Smooth muscle cell of the umbilical artery (primary cell): ENCODE results near the gene NRARP. TPM values are rescaled to one million over a fixed set of nuclear protein-coding genes. Genes with fewer than 3 reads are reported as not detected.

ENCODE experiments used
- total RNA-seq: library from RNA; depleted of rRNA; stranded (reverse); fragments of >200 nt; gene quantifications from 2 replicates; pipeline ENCODE4 v1.2.3, GENCODE V29; 2014

The NRARP gene, protein sequence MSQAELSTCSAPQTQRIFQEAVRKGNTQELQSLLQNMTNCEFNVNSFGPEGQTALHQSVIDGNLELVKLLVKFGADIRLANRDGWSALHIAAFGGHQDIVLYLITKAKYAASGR
- 0.18 and 0.30 TPM in 2 replicates for total RNA-seq

DNA sequence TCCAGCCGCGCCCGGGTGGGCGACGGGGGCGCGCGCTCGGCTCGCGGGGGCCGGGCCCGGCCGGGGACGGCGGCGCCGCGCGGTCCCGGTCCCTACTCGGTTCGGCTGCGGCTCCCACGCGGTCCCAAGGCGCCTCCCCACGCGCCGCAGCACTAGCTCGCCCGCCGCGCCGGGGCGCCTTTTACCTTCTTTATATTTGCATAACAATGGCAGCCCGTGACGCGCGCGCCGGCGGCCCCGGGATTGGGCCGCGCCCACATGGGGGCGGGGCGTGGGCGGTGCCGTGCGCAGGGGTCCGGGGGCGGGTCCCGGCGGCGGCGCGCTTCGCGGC is at the start of gene NRARP:
Gene NRARP (minus strand): TSS at position 154 of the 331 bp plus-strand sequence. CDS start 343 bp downstream, outside the sequence.

DNA sequence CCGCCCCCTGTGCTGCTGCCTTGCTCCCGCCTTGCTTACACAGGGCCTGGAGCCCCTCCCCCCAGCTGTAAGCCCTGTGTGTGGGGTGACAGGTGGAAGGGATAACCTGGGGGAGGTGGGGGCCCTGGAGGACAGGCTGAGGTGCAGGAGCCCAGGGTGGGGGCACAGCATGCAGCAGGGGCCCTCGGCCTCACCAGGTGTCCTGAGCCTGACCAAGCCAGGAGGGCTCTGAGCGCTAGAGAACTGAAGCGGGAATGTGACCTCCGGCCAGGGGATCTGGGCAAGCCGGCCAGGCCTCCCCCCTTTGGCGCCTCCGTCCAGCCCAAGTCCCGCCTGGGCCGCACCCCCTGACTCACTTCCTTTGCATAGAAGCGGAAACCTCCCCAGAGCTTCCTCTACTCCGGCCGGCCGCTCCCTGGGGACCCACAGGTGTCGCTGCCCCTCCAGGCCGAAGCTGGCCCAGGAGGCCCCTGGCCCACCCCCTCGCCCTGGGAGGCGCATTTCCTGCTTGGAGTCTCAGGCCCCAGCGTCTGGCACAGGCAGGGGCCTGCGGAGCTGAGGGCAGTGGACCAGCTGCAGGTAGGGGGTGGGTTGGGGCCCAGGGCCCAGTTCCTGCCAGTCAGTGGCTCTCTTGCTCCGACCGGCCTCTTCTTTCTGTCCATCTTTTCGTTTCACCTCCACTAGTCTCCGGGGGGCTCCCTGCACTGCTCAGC is 24.6 kb downstream of the NRARP start, which contains the start of gene TOR4A:
Gene TOR4A (plus strand): TSS at position 398 of the 713 bp plus-strand sequence. CDS start 964 bp downstream, outside the sequence.

DNA sequence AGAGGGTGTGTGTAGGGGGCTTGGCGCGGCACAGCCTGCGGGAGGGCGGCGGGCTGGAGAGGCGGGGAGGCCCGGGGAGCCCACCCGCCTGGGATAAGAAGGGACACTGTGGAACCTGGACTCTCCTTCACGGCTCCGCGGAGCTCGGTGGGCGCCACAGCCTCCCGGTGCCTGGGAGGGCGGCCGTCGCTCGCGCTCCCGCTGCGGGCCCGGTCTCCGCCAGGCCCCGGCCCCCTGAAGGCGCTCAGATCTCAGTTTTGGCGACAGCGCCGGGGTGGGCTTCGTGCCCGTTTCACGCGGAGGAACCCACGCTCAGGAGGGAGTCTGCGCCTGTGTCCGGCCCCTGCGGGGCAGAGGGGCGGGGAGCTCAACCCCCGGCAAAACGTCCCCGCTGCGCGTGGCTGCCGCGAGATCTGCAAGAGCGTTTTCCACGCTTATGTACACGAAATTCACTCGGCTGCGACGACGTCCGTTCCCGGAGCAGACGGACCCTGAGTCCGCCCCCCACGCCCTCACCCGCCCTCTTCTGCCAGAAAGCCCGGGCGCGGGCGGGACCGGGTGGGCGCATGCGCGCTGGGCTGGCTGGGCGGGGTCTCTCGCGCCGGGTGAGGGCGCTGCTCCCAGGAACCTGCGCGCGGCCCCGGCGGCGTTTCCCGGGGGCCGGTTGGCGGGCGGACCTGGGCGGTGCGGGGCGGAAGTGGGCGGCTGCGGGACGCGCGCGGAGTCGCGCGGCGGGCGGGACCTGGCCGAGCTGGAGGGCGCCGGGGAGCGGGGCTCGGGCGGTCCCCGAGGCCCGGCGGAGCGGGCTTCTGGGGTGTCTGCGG is 47.2 kb downstream of the NRARP start, which contains the start of gene NELFB:
Gene NELFB (plus strand): TSS at position 704 of the 824 bp plus-strand sequence.

DNA sequence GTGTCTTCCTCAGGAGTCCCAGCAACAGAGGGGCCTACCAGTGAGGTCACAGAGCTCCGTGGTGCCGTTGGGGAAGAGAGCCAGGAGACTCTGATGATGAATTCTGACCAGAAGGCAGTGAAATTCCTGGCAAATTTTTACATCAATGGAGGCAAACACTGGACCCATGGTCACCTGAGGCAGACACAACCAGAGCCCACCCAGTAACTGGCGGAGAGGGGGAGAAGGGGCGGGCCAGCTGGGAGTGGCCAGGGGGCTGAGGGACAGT is 50.9 kb downstream of the NRARP start, which contains the start of gene STPG3:
Gene STPG3 (plus strand): TSS at position 93 of the 268 bp plus-strand sequence. CDS start 1 bp downstream, at position 94.

Other genes starting within 250 kb of the NRARP start
- gene ENTPD2, start 248.2 kb downstream of the NRARP start, total RNA-seq, result not detected in 2 replicates
- 0.89 and 5.7 TPM in 2 replicates for gene SAPCD2, start 231.7 kb downstream of the NRARP start, total RNA-seq
- 18.7 and 21.5 TPM in 2 replicates for gene UAP1L1, start 224.8 kb downstream of the NRARP start, total RNA-seq
- gene MAN1B1, start 215.3 kb downstream of the NRARP start, total RNA-seq, result 176 and 185 TPM in 2 replicates
- gene DPP7, start 187.5 kb downstream of the NRARP start, total RNA-seq, result 69.1 and 79.6 TPM in 2 replicates
- 0.09 TPM in 1 of 2 replicates, not detected in the other for gene GRIN1, start 163.1 kb downstream of the NRARP start, total RNA-seq
- not detected in 2 replicates for gene LRRC26, start 132.2 kb downstream of the NRARP start, total RNA-seq
- not detected in 2 replicates for gene TMEM210, start 130.2 kb downstream of the NRARP start, total RNA-seq
- 25.5 and 28.8 TPM in 2 replicates for gene ANAPC2, start 113.7 kb downstream of the NRARP start, total RNA-seq
- 51.0 and 65.9 TPM in 2 replicates for gene SSNA1, start 113.6 kb downstream of the NRARP start, total RNA-seq
- 6.2 and 8.9 TPM in 2 replicates for gene TPRN, start 101.5 kb downstream of the NRARP start, total RNA-seq
- gene TMEM203, start 96.6 kb downstream of the NRARP start, total RNA-seq, result 32.1 and 32.8 TPM in 2 replicates
- gene NDOR1, start 96.6 kb downstream of the NRARP start, total RNA-seq, result 2.7 and 5.4 TPM in 2 replicates
- 0.30 and 0.83 TPM in 2 replicates for gene RNF208, start 80.0 kb downstream of the NRARP start, total RNA-seq
- 0.30 and 0.46 TPM in 2 replicates for gene CYSRT1, start 77.1 kb downstream of the NRARP start, total RNA-seq
- not detected in 2 replicates for gene RNF224, start 74.8 kb downstream of the NRARP start, total RNA-seq
- gene SLC34A3, start 71.4 kb downstream of the NRARP start, total RNA-seq, result under 0.01 TPM in 1 of 2 replicates, not detected in the other
- 60.9 and 219 TPM in 2 replicates for gene TUBB4B, start 61.0 kb downstream of the NRARP start, total RNA-seq
- gene STPG3, start 51.0 kb downstream of the NRARP start, total RNA-seq, result not detected in 2 replicates
- 36.5 and 54.9 TPM in 2 replicates for gene NELFB, start 46.9 kb downstream of the NRARP start, total RNA-seq
- gene TOR4A, start 24.5 kb downstream of the NRARP start, total RNA-seq, result 19.0 and 33.5 TPM in 2 replicates
- gene EXD3, start 120.9 kb upstream of the NRARP start, total RNA-seq, result 10.8 and 12.2 TPM in 2 replicates
- gene NOXA1, start 121.1 kb upstream of the NRARP start, total RNA-seq, result 0.18 and 0.30 TPM in 2 replicates
- gene ENTPD8, start 139.1 kb upstream of the NRARP start, total RNA-seq, result not detected in 2 replicates
- 11.3 and 26.0 TPM in 2 replicates for gene NSMF, start 157.1 kb upstream of the NRARP start, total RNA-seq
- 0.59 and 2.3 TPM in 2 replicates for gene PNPLA7, start 248.1 kb upstream of the NRARP start, total RNA-seq
- gene MRPL41, start 249.6 kb upstream of the NRARP start, total RNA-seq, result 31.2 and 39.8 TPM in 2 replicates